SK-N-SH treated with all-trans-retinoic acid at 6 μM for 48 hours (cell line): ENCODE results near the gene CSF1R.

ENCODE experiments used
- ATAC-seq: fragments of 200-7000 bp; cut with Tn5 transposase; 3 replicates; pipeline ENCODE4 v1.9.1; 2020; ENCODE audit warnings: mild to moderate bottlenecking, moderate library complexity
- ARNTL ChIP-seq: fragments of 450-650 bp; formaldehyde crosslinking; IDR thresholded peaks from 2 replicates; pipeline ENCODE4 v1.5.0; 2020; ENCODE audit warnings: low read depth, mild to moderate bottlenecking, moderate library complexity, borderline replicate concordance
- BACH2 ChIP-seq: fragments of 250-450 bp; sonication (Bioruptor Pico); IDR thresholded peaks from 2 replicates; pipeline ENCODE4 v1.9.0; 2021; ENCODE audit warnings: mild to moderate bottlenecking, borderline replicate concordance
- CREB5 ChIP-seq: fragments of 250-450 bp; sonication (Bioruptor Pico); IDR thresholded peaks from 2 replicates; pipeline ENCODE4 v1.5.1; 2020; ENCODE audit warnings: low read depth, mild to moderate bottlenecking, moderate library complexity
- CSDC2 ChIP-seq: fragments of 250-450 bp; sonication (Bioruptor Pico); IDR thresholded peaks from 2 replicates; pipeline ENCODE4 v1.5.0; 2020; ENCODE audit warnings: mild to moderate bottlenecking, moderate library complexity
- CSRNP3 ChIP-seq: fragments of 250-450 bp; sonication (Bioruptor Pico); IDR thresholded peaks from 2 replicates; pipeline ENCODE4 v1.5.1; 2021; ENCODE audit warnings: mild to moderate bottlenecking, moderate library complexity
- ESRRG ChIP-seq: fragments of 250-450 bp; sonication (Bioruptor Pico); IDR thresholded peaks from 2 replicates; pipeline ENCODE4 v1.6.1; 2021; ENCODE audit warnings: mild to moderate bottlenecking
- GLIS3 ChIP-seq: fragments of 250-450 bp; sonication (Bioruptor Pico); IDR thresholded peaks from 2 replicates; pipeline ENCODE4 v1.5.0; 2020; ENCODE audit warnings: mild to moderate bottlenecking, moderate library complexity
- ISL1 ChIP-seq: fragments of 250-450 bp; sonication (Bioruptor Pico); IDR thresholded peaks from 2 replicates; pipeline ENCODE4 v2.1.2; 2022; ENCODE audit warnings: mild to moderate bottlenecking, moderate library complexity
- OSR1 ChIP-seq: fragments of 250-450 bp; sonication (Bioruptor Pico); IDR thresholded peaks from 2 replicates; pipeline ENCODE4 v1.8.0; 2022; ENCODE audit warnings: moderate library complexity, mild to moderate bottlenecking, inconsistent platforms
- POU6F1 ChIP-seq: fragments of 250-450 bp; sonication (Bioruptor Pico); IDR thresholded peaks from 2 replicates; pipeline ENCODE4 v1.8.0; 2021; ENCODE audit warnings: low read depth, mild to moderate bottlenecking, moderate library complexity, borderline replicate concordance
- PPARA ChIP-seq: fragments of 250-450 bp; sonication (Bioruptor Pico); IDR thresholded peaks from 2 replicates; pipeline ENCODE4 v1.5.0; 2020; ENCODE audit warnings: mild to moderate bottlenecking, borderline replicate concordance
- SNAI2 ChIP-seq: fragments of 250-450 bp; sonication (Bioruptor Pico); IDR thresholded peaks from 2 replicates; pipeline ENCODE4 v1.5.0; 2020; ENCODE audit warnings: mild to moderate bottlenecking, moderate library complexity
- TCF4 ChIP-seq: fragments of 250-450 bp; sonication (Bioruptor Pico); IDR thresholded peaks from 2 replicates; pipeline ENCODE4 v1.8.0; 2021; ENCODE audit warnings: mild to moderate bottlenecking, moderate library complexity, borderline replicate concordance
- TOX ChIP-seq: fragments of 250-450 bp; sonication (Bioruptor Pico); IDR thresholded peaks from 2 replicates; pipeline ENCODE4 v1.8.0; 2021; ENCODE audit warnings: mild to moderate bottlenecking, moderate library complexity, borderline replicate concordance
- TSHZ2 ChIP-seq: fragments of 250-450 bp; sonication (Bioruptor Pico); IDR thresholded peaks from 2 replicates; pipeline ENCODE4 v1.5.0; 2020; ENCODE audit warnings: mild to moderate bottlenecking, moderate library complexity
- ZC3H10 ChIP-seq: fragments of 250-450 bp; sonication (Bioruptor Pico); IDR thresholded peaks from 2 replicates; pipeline ENCODE4 v1.5.1; 2021; ENCODE audit warnings: mild to moderate bottlenecking, moderate library complexity
- ZFP3 ChIP-seq: fragments of 250-450 bp; sonication (Bioruptor Pico); IDR thresholded peaks from 2 replicates; pipeline ENCODE4 v1.5.0; 2020; ENCODE audit warnings: mild to moderate bottlenecking, moderate library complexity
- ZFP30 ChIP-seq: fragments of 450-650 bp; formaldehyde crosslinking; IDR thresholded peaks from 2 replicates; pipeline ENCODE4 v1.5.0; 2022; ENCODE audit warnings: mild to moderate bottlenecking, moderate library complexity
- ZNF70 ChIP-seq: fragments of 450-650 bp; formaldehyde crosslinking; IDR thresholded peaks from 2 replicates; pipeline ENCODE4 v1.5.0; 2020; ENCODE audit warnings: mild to moderate bottlenecking, moderate library complexity
- ZNF8 ChIP-seq: fragments of 450-650 bp; formaldehyde crosslinking; IDR thresholded peaks from 2 replicates; pipeline ENCODE4 v1.5.0; 2020; ENCODE audit warnings: mild to moderate bottlenecking, moderate library complexity

Gene CSF1R

GRCh38 chr5:150009671-150010387, 76.5 kb downstream of the CSF1R start:
- TF ChIP-seq ZFP30 (no peak), OSR1 (CRISPR knock-in tag) (no peak), ARNTL (CRISPR knock-in tag) (no peak), POU6F1 (no peak), CSDC2 (CRISPR knock-in tag) (no peak)
- no peak for ATAC-seq

GRCh38 chr5:150007050-150007449, 79.3 kb downstream of the CSF1R start:
- ATAC-seq: no peak
- TF ChIP-seq TCF4: no peak
- no peak for TF ChIP-seq ARNTL (CRISPR knock-in tag)
- no peak for TF ChIP-seq ZNF8 (CRISPR knock-in tag)
- no peak for TF ChIP-seq CREB5 (CRISPR knock-in tag)
- TF ChIP-seq POU6F1: no peak
- no peak for TF ChIP-seq ZC3H10 (CRISPR knock-in tag)
- no peak for TF ChIP-seq TOX (CRISPR knock-in tag)

GRCh38 chr5:150006318-150006717, 80.0 kb downstream of the CSF1R start:
- no peak for ATAC-seq

More at GRCh38 chr5:150006318-150006717, 80.0 kb downstream of the CSF1R start:
- TF ChIP-seq ISL1 (CRISPR knock-in tag) (no peak), GLIS3 (CRISPR knock-in tag) (no peak), CSRNP3 (CRISPR knock-in tag) (no peak), ARNTL (CRISPR knock-in tag) (no peak), ZFP30 (no peak), ESRRG (no peak), BACH2 (CRISPR knock-in tag) (no peak), CREB5 (CRISPR knock-in tag) (no peak), ZNF8 (CRISPR knock-in tag) (no peak), PPARA (CRISPR knock-in tag) (no peak), TSHZ2 (CRISPR knock-in tag) (no peak), CSDC2 (CRISPR knock-in tag) (no peak), ZC3H10 (CRISPR knock-in tag) (no peak), SNAI2 (no peak), TCF4 (no peak), ZNF70 (CRISPR knock-in tag) (no peak), POU6F1 (no peak), ZFP3 (no peak), TOX (CRISPR knock-in tag) (no peak)
- TF ChIP-seq, all 23 proteins: peak for 0
